ENCODE measurements around the gene SUPT20HL2.
"Not testable (repeated sequence)": the region's sequence is repeated elsewhere in the genome, so short reads cannot be mapped to it uniquely, and the experiment has no call there.

Gene SUPT20HL2

DNA sequence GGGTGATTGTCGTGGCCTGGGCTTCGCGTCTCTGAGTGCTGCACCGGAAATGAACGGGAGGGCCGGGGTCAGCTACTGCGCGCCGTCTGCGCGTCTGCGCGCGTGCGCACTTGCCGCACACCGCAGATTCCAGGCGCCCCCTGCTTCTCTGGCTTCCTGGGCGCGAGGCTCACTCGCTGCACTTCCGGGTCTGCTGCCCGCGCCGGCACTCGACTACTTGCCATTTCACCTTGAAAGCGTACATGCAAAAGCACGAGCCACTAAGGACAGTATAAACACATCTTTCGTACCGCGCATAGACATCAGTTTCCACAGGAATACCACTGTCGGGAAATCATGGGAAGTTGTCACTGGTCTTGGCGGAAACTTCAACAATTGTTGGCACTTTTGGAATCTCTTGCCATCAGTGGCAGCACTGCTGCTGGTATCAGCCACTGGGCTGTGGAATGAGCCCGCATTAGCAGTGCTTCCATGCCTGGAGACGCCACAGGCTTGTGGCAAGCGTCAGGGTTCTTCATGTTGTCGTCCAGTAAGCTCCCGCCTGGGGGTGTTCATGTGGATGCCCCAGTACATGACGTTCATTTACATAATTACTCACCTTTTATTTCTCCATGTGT, at the start of gene SUPT20HL2:
Gene SUPT20HL2, minus strand, starts transcription at position 51 of the 617 bp plus-strand sequence. CDS start 754 bp downstream, outside the sequence.
- H3K79me2 ChIP-seq (ENCODE audit: control insufficient read depth, low read length), result no peaks in the 10 kb centered on the region
- H3K4me2 ChIP-seq (ENCODE audit: low read length), result no peak within 1 kb of the TSS
- no peak within 1 kb of the TSS for H3K27ac ChIP-seq (ENCODE audit: low read depth, low read length)
- H3K9me3 ChIP-seq (ENCODE audit: control insufficient read depth, insufficient read depth, low read length), result no peaks in the 10 kb centered on the region
- no peak within 1 kb of the TSS for H3K4me3 ChIP-seq (ENCODE audit: low read length)
- no peaks in the 10 kb centered on the region for H3K4me1 ChIP-seq (ENCODE audit: control insufficient read depth, low read length)
- H3K9me2 ChIP-seq (replicated peaks; ENCODE audit: control insufficient read depth, low read length), result no peaks in the 10 kb centered on the region
- TF ChIP-seq EZH2phosphoT487 (IDR thresholded peaks at IDR 0.05; ENCODE audit: borderline replicate concordance, low read length), result no peak
- TF ChIP-seq, protein P1, sequence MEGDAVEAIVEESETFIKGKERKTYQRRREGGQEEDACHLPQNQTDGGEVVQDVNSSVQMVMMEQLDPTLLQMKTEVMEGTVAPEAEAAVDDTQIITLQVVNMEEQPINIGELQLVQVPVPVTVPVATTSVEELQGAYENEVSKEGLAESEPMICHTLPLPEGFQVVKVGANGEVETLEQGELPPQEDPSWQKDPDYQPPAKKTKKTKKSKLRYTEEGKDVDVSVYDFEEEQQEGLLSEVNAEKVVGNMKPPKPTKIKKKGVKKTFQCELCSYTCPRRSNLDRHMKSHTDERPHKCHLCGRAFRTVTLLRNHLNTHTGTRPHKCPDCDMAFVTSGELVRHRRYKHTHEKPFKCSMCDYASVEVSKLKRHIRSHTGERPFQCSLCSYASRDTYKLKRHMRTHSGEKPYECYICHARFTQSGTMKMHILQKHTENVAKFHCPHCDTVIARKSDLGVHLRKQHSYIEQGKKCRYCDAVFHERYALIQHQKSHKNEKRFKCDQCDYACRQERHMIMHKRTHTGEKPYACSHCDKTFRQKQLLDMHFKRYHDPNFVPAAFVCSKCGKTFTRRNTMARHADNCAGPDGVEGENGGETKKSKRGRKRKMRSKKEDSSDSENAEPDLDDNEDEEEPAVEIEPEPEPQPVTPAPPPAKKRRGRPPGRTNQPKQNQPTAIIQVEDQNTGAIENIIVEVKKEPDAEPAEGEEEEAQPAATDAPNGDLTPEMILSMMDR (IDR thresholded peaks at IDR 0.05; ENCODE audit: low read depth, low read length, poor library complexity, severe bottlenecking), result no peak
- H4K20me1 ChIP-seq (ENCODE audit: control insufficient read depth, insufficient read depth, low read depth, low read length), result no peaks in the 10 kb centered on the region
- no peaks in the 10 kb centered on the region for H3K27me3 ChIP-seq (ENCODE audit: control insufficient read depth, low read length)
- no peaks in the 10 kb centered on the region for H3F3A ChIP-seq (ENCODE audit: control insufficient read depth, insufficient read depth)
- no peaks in the 10 kb centered on the region for H3K36me3 ChIP-seq (ENCODE audit: control insufficient read depth, low read length)

DNA sequence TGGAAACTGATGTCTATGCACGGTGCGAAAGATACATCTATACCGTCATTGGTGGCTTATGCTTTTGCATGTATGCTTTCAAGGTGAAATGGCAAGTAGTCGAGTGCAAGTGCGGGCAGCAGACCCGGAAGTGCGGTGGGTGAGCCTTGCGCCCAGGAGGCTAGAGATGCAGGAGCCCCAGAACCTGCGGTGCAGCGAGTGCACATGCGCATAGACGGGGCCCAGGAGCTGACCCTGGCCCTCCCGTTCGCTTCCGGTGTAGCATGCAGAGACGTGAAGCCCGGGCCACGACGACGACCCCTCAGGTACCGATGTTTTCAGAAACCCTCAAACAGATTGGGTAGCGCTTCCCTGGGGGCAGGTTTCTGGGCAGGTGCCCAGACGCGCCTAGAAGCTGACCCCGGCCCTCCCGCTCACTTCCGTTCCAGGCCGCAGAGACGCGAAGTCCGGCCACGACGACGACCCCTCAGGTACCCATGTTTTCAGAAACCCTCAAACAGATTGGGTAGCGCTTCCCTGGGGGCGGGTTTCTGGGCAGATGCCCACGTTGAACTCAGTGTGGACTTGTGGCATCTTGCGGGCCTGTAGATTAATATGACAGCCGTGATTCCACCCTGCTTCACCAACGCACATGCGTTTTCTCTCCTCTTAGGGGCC, 48.3 kb upstream of the SUPT20HL2 start:
- not testable (repeated sequence) for H3K9me3 ChIP-seq (ENCODE audit: control insufficient read depth, insufficient read depth, low read length); H3K4me3 ChIP-seq (ENCODE audit: low read length); H3K4me2 ChIP-seq (ENCODE audit: low read length); H3K27ac ChIP-seq (ENCODE audit: low read depth, low read length); H3K27me3 ChIP-seq (ENCODE audit: control insufficient read depth, low read length); H4K20me1 ChIP-seq (ENCODE audit: control insufficient read depth, insufficient read depth, low read depth, low read length); H3K79me2 ChIP-seq (ENCODE audit: control insufficient read depth, low read length); H3F3A ChIP-seq (ENCODE audit: control insufficient read depth, insufficient read depth); H3K4me1 ChIP-seq (ENCODE audit: control insufficient read depth, low read length); H3K36me3 ChIP-seq (ENCODE audit: control insufficient read depth, low read length); H3K9me2 ChIP-seq (replicated peaks; ENCODE audit: control insufficient read depth, low read length)

DNA sequence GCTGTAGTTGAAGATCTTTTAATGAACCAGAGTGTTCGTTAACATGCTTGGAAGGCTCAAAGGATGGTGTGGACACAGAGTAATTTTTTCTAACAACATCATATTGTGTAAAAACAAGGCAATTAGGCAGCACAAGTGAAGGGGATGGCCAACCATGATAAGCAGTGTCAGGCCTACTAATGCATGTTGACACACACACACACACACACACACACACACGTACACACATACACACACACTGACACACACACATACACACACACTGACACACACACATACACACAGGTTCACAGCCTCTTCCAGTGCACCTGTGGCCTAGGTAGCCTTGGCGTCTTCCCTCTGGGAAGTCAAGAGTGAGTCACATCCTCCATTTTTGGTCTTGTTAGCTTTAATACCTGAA, 46.4 kb upstream of the SUPT20HL2 start, which contains the start of gene SUPT20HL1:
Gene SUPT20HL1, plus strand, starts transcription at position 368 of the 400 bp plus-strand sequence. CDS start 2,122 bp downstream, outside the sequence.
- Histone ChIP-seq H3K36me3 (ENCODE audit: control insufficient read depth, low read length) (no peaks in the 10 kb centered on the region), H3K79me2 (ENCODE audit: control insufficient read depth, low read length) (no peaks in the 10 kb centered on the region), H4K20me1 (ENCODE audit: control insufficient read depth, insufficient read depth, low read depth, low read length) (no peaks in the 10 kb centered on the region), H3K4me1 (ENCODE audit: control insufficient read depth, low read length) (no peaks in the 10 kb centered on the region), H3K9me3 (ENCODE audit: control insufficient read depth, insufficient read depth, low read length) (no peaks in the 10 kb centered on the region), H3F3A (ENCODE audit: control insufficient read depth, insufficient read depth) (no peaks in the 10 kb centered on the region), H3K4me3 (ENCODE audit: low read length) (no peak within 1 kb of the TSS), H3K27ac (ENCODE audit: low read depth, low read length) (no peak within 1 kb of the TSS), H3K27me3 (ENCODE audit: control insufficient read depth, low read length) (no peaks in the 10 kb centered on the region), H3K9me2 (replicated peaks; ENCODE audit: control insufficient read depth, low read length) (no peaks in the 10 kb centered on the region), H3K4me2 (ENCODE audit: low read length) (no peak within 1 kb of the TSS)
- no peak for TF ChIP-seq EZH2phosphoT487 (IDR thresholded peaks at IDR 0.05; ENCODE audit: borderline replicate concordance, low read length)
- TF ChIP-seq, protein P1 (IDR thresholded peaks at IDR 0.05; ENCODE audit: low read depth, low read length, poor library complexity, severe bottlenecking), result no peak

DNA sequence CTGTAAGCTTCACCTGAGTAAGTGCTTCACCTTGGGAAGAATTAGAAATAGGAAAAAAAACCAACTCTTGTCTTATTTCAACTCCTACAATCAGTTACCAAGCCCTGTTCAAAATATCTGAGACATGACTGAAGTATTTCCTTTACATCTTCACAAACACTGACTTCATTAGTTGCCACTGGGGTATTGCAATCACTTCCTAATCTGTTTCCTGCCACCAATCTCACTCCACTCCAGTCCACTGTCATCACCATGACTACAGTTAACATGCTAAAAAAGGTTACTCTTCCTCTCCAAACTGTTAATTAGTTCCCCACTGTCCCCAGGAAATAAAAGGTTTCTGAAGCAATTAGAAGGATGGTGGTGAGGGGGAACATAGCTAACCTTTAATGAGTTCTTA, 43.2 kb upstream of the SUPT20HL2 start:
- Histone ChIP-seq H3K4me1 (ENCODE audit: control insufficient read depth, low read length) (no peaks in the 10 kb centered on the region), H3F3A (ENCODE audit: control insufficient read depth, insufficient read depth) (no peaks in the 10 kb centered on the region), H3K36me3 (ENCODE audit: control insufficient read depth, low read length) (no peaks in the 10 kb centered on the region), H3K27me3 (ENCODE audit: control insufficient read depth, low read length) (no peaks in the 10 kb centered on the region), H3K4me2 (ENCODE audit: low read length) (no peak overlapping the region), H3K79me2 (ENCODE audit: control insufficient read depth, low read length) (no peaks in the 10 kb centered on the region), H4K20me1 (ENCODE audit: control insufficient read depth, insufficient read depth, low read depth, low read length) (no peaks in the 10 kb centered on the region), H3K4me3 (ENCODE audit: low read length) (no peak overlapping the region), H3K9me2 (replicated peaks; ENCODE audit: control insufficient read depth, low read length) (no peaks in the 10 kb centered on the region), H3K9me3 (ENCODE audit: control insufficient read depth, insufficient read depth, low read length) (no peaks in the 10 kb centered on the region), H3K27ac (ENCODE audit: low read depth, low read length) (no peak overlapping the region)
- TF ChIP-seq EZH2phosphoT487 (IDR thresholded peaks at IDR 0.05; ENCODE audit: borderline replicate concordance, low read length), result no peak
- TF ChIP-seq, protein P1 (IDR thresholded peaks at IDR 0.05; ENCODE audit: low read depth, low read length, poor library complexity, severe bottlenecking), result no peak

All from DOHH2 (cell line).